Tibial artery (tissue), 4 donors: ENCODE results near the gene THBS3.
"Not testable (repeated sequence)": the region's sequence is repeated elsewhere in the genome, so short reads cannot be mapped to it uniquely, and the experiment has no call there.

Source experiments
- DNase-seq, 2 donors: peaks; one replicate each; pipeline ENCODE4 v3.0.0-alpha.2; 2019
- H3K27ac ChIP-seq, 2 donors: fragments of 200-600 bp; sonication (generic) in 1 of 2; 1 replicate in 1 of 2; 2 replicates in 1 of 2; pipeline ENCODE4 v1.5.1; 2018 to 2019; ENCODE audit warnings: mild to moderate bottlenecking in 1 of 2
- H3K27me3 ChIP-seq, 2 donors: fragments of 200-600 bp; sonication (generic) in 1 of 2; one replicate each; pipeline versions ENCODE4 v1.5.1 to v1.6.0; 2016 to 2019
- H3K36me3 ChIP-seq, 3 donors: fragments of 200-600 bp; sonication (generic) in 2 of 3; one replicate each; pipeline ENCODE4 v1.5.1; 2016 to 2019; ENCODE audit warnings: mild to moderate bottlenecking in 2 of 3
- H3K4me1 ChIP-seq, 4 donors: fragments of 200-600 bp; sonication (generic) in 2 of 4; 1 replicate in 3 of 4; 2 replicates in 1 of 4; pipeline ENCODE4 v1.5.1; 2016 to 2019
- H3K4me3 ChIP-seq, 2 donors: fragments of 200-600 bp; sonication (generic) in 1 of 2; 1 replicate in 1 of 2; 2 replicates in 1 of 2; pipeline ENCODE4 v1.5.1; 2018 to 2019; ENCODE audit warnings: mild to moderate bottlenecking in 2 of 2
- H3K9me3 ChIP-seq, 3 donors: fragments of 200-600 bp; sonication (generic) in 1 of 3; one replicate each; pipeline ENCODE4 v1.5.1; 2016 to 2019
- intact Hi-C: fragments of 100-400 bp; cut with DNase I; formaldehyde crosslinking; loops from one replicate; pipeline ENCODE4 v1.15.0; 2023; ENCODE audit warnings: low total_unique reads
- TF ChIP-seq, protein P1 (sequence below), 2 experiments: fragments of 200-600 bp in 1 of 2; fragments of 450-650 bp in 1 of 2; IDR thresholded peaks; one replicate each; pipeline ENCODE4 v1.5.1; 2017 to 2019; ENCODE audit warnings: antibody characterized with exemption in 2 of 2, mild to moderate bottlenecking in 1 of 2, moderate library complexity in 1 of 2

The THBS3 gene

DNA sequence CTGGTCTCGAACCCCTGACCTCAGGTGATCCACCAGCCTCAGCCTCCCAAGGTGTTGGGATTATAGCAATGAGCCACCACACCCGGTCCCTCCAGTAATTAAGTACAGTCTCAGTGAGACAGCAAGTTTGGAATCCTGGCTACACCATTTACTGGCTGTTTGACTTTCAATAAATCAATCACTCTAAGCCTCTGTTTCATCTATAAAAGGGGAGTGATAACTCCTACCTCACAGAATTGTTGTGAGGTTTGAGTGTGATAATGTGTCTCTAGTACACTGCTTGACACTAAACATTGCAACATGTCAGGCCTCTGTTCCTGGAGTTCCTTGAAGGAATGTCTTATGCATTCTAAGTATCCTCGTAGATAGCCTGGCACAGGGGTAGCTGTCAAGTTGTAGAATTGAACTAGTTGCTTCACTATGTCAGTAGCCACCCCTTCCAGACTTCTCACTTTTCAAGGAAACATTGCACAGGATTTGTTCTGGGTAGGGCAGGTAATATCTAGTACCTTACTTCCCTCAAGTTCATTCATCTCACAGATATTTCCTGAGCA lies 35.2 kb upstream of the THBS3 start:
- no peak for DNase-seq
- H3K4me3 ChIP-seq: peak overlapping the region; percentile 59 to 83
- intact Hi-C loops: loop anchor here (5.0 kb wide), 1 partner anchor 36 kb away; the partner anchor contains the start of genes MTX1 and THBS3
- no peaks in the 10 kb centered on the region for H3K9me3 ChIP-seq
- H3K4me1 ChIP-seq: peaks cover 0 to 46% (median 26%) of the 10 kb centered on the region in 4 donors
- no peaks in the 10 kb centered on the region for H3K27me3 ChIP-seq
- H3K36me3 ChIP-seq: peaks cover 13 to 19% (median 14%) of the 10 kb centered on the region in 3 donors
- TF ChIP-seq, protein P1, sequence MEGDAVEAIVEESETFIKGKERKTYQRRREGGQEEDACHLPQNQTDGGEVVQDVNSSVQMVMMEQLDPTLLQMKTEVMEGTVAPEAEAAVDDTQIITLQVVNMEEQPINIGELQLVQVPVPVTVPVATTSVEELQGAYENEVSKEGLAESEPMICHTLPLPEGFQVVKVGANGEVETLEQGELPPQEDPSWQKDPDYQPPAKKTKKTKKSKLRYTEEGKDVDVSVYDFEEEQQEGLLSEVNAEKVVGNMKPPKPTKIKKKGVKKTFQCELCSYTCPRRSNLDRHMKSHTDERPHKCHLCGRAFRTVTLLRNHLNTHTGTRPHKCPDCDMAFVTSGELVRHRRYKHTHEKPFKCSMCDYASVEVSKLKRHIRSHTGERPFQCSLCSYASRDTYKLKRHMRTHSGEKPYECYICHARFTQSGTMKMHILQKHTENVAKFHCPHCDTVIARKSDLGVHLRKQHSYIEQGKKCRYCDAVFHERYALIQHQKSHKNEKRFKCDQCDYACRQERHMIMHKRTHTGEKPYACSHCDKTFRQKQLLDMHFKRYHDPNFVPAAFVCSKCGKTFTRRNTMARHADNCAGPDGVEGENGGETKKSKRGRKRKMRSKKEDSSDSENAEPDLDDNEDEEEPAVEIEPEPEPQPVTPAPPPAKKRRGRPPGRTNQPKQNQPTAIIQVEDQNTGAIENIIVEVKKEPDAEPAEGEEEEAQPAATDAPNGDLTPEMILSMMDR (IDR thresholded peaks at IDR 0.05): no peak
- H3K27ac ChIP-seq: peak overlapping the region; percentile 94 to 96

DNA sequence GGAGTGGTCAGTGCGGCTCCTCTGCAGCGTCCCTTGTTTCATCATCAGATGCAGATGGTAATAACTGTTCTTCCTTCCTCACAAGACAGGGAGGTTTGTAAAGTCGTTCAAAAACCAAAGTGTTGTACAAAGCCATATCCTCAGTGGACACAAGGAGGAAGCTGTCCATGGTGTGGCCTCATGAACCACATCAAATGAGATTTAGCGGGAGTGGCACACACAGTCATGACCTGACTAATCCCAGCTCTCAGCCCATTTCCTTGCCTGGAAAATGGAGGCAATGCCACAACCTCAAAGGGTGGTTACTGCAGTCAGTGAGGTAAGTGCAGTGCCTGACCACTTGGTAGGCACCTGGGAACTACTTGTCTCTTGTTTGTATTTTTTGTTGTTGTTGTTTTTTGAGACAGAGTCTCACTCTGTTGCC lies 34.2 kb upstream of the THBS3 start:
- Histone ChIP-seq H3K4me1 (peaks cover 0 to 46% (median 26%) of the 10 kb centered on the region in 4 donors), H3K9me3 (no peaks in the 10 kb centered on the region), H3K27me3 (no peaks in the 10 kb centered on the region), H3K36me3 (peaks cover 9 to 19% (median 18%) of the 10 kb centered on the region in 3 donors), H3K4me3 (no peak overlapping the region), H3K27ac (peak overlapping the region in 1 of 2 donors; percentile 96)
- intact Hi-C loops: loop anchor here (5.0 kb wide), 1 partner anchor 35 kb away; the partner anchor contains the start of genes MTX1 and THBS3
- TF ChIP-seq, protein P1 (IDR thresholded peaks at IDR 0.05): no peak
- DNase-seq: no peak

DNA sequence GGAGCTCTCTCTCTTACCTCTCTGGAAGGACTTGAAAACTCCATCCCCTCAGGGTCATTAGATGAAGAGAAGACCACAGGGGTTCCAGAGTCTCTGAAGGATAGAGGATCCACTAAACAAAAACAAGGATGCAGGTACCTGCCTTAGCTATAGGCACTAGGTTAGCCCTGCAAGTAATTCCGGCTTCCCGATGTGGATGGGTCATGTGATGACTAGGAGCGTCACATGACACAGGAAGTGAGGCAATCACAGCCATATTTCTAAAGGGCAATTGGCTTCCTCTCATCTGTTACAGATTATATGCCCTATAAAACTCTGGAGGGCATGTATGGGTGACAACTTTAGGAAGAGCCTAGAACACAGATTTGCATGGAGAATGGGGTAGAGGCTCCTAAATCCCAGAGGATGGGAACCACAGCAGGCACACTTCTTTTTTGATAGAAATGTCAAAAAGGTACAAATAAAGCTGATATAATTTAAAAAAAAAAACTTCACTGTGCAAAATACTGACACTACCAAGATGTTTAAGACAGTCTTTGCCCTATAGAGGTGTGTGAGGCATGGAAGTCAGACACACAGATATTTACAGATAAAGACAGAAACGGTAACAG lies 33.5 kb upstream of the THBS3 start:
- TF ChIP-seq, protein P1 (IDR thresholded peaks at IDR 0.05): peak in 1 of 2 experiments; percentile 7
- peak overlapping the region; percentile 32 to 41 for H3K4me3 ChIP-seq
- intact Hi-C loops: loop anchor here (5.0 kb wide), 1 partner anchor 34 kb away; the partner anchor contains the start of genes MTX1 and THBS3

DNA sequence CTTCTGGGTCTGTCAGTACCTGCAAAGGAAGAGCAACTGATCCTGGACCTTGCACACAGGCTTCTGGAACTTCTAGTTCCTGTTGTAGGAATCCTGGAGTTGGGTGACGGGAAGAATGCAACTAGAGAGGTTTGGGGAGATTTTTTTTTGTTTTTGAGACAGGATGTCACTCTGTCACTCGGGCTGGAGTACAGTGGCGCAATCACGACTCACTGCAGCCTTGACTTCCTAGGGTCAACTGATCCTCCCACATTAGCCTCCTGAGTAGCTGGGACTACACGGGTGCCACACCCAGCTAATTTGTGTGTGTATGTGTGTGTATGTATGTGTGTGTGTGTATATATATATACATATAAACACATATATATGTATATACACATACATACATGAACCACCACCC lies 28.8 kb upstream of the THBS3 start:
- H3K4me1 ChIP-seq: peaks cover 0 to 31% (median 20%) of the 10 kb centered on the region in 4 donors
- no peaks in the 10 kb centered on the region for H3K27me3 ChIP-seq
- peaks cover 17 to 32% (median 28%) of the 10 kb centered on the region in 3 donors for H3K36me3 ChIP-seq
- H3K9me3 ChIP-seq: no peaks in the 10 kb centered on the region
- H3K27ac ChIP-seq: no peak overlapping the region
- intact Hi-C loops: no loop called here
- no peak for DNase-seq
- TF ChIP-seq, protein P1 (IDR thresholded peaks at IDR 0.05): no peak
- H3K4me3 ChIP-seq: no peak overlapping the region

More for the DNA sequence above, 33.5 kb upstream of the THBS3 start:
- Histone ChIP-seq H3K27ac (peak overlapping the region in 1 of 2 donors; percentile 96), H3K36me3 (peaks cover 16 to 25% (median 21%) of the 10 kb centered on the region in 3 donors), H3K4me1 (peaks cover 0 to 46% (median 26%) of the 10 kb centered on the region in 4 donors), H3K9me3 (no peaks in the 10 kb centered on the region), H3K27me3 (no peaks in the 10 kb centered on the region)
- peak in 1 of 2 donors; percentile 80 for DNase-seq

DNA sequence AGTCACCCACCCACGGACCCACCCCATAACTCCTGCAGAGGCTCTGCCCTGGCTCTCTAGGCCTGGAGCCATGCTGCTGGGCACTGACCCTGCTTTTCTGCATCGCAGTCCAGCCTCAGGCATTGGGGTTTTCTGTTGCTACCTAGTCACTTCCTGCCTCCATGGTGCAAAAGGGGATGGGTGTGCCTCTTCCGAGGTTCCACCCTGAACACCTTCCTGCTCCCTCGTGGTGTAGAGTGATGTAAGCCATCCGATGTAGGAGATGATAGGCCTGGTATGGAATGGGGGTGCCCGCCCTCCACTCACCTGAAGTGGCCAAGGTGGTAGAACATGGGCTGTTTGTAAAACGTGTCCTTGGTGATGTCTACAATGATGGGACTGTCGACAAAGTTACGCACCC lies 27.7 kb upstream of the THBS3 start:
- H3K27ac ChIP-seq, H3K27me3 ChIP-seq, H3K4me3 ChIP-seq, intact Hi-C loops, DNase-seq, H3K9me3 ChIP-seq: not testable (repeated sequence)
- Histone ChIP-seq H3K4me1 (peaks cover 0 to 29% (median 17%) of the 10 kb centered on the region in 4 donors), H3K36me3 (peaks cover 17 to 32% (median 28%) of the 10 kb centered on the region in 3 donors)

DNA sequence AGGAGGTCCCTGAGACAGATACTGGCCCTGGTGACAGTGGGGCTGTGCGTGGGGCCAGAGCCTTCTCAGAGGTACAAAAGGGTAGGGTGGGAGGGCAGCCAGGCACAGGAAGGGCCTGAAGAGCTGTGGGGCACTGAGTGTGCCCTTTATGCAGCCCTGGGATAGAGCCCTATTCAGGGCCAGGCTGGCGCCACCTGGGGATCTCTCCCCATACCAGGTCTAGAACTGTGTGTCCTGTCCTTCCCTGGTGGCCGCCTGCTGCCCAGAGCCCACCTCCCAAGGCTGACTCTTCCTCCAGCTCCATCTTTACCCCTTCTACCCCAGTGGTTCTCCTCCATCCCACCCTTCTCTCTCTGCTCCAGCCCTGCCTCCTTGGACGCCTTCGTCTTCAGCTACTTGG lies 25.8 kb upstream of the THBS3 start:
- H3K4me3 ChIP-seq, H3K9me3 ChIP-seq, DNase-seq, H3K27ac ChIP-seq, intact Hi-C loops, H3K27me3 ChIP-seq: not testable (repeated sequence)
- H3K36me3 ChIP-seq: peaks cover 17 to 32% (median 23%) of the 10 kb centered on the region in 3 donors
- H3K4me1 ChIP-seq: peaks cover 0 to 19% (median 13%) of the 10 kb centered on the region in 4 donors

DNA sequence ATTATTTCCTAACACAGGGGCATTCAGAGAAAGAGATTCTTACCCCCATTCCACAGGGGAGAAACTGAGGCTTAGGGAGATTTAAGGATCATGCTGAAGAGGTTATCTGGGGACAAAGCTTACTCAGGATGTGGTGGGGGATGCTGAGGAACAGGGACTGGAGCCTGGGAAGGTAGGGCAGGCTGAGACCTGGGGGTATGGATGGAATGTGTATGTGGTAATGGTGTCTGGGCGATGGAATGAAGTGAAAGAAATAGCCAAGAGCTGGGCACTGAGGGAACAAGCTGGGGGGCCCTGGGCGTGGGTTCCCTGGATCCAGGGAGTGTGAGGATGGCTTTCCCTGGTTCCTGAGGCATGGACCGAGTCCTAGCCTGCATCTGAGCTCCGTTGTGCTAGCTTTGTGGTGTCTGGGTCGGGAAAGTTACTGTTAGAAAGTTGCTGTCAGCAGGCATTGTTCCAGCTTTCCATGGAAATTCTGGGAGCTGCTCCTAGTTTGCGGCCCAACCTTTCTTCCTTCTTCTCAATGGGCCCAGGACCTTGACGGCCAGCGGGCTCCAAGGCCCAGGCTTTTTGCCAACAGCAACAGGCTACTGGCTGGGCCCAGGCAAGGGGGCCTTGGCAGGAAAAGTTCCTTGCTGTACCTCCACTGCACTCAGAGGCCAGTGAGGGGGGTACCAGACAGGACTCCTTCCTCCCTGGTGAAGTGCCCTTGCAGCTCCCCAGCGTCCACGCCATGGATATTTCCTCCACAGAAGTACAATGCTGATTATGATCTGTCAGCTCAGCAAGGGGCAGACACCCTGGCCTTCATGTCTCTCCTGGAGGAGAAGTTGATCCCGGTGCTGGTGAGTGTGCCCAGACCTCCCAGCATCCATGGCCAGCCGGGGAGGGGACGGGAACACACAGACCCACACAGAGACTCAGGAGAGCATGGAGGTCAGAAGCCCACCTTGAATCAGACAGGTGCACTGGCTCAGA lies 24.6 kb upstream of the THBS3 start:
- Histone ChIP-seq H3K36me3 (peaks cover 10 to 23% (median 15%) of the 10 kb centered on the region in 3 donors), H3K27ac (peak overlapping the region; percentile 62 to 75), H3K4me1 (peaks cover 0 to 26% (median 20%) of the 10 kb centered on the region in 4 donors)
- DNase-seq: peak in 1 of 2 donors; percentile 80
- intact Hi-C loops, H3K9me3 ChIP-seq, H3K27me3 ChIP-seq, H3K4me3 ChIP-seq: not testable (repeated sequence)

DNA sequence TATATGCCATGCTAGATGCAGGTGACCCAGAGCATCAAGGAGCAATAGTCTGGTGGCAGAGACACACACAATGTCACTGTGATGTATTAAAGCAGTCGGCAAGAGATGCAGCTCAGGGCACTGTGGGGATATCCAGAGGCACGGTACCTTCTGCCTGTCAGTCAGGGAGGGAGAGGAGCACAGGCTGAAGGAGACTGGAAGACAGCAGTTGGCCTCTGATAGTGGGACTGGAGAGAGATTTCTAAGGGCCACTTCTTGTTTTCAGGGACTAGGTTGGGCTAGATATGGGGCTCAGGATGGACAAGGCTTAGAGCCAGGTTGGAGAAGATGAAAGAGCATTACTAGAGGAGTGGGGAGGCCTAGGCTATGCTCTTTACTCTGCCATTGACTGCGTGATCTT lies 23.6 kb upstream of the THBS3 start:
- H3K9me3 ChIP-seq, intact Hi-C loops, H3K27me3 ChIP-seq, DNase-seq, H3K4me3 ChIP-seq: not testable (repeated sequence)
- H3K4me1 ChIP-seq: peaks cover 0 to 33% (median 23%) of the 10 kb centered on the region in 4 donors
- H3K27ac ChIP-seq: peak overlapping the region in 1 of 2 donors; percentile 75
- H3K36me3 ChIP-seq: peaks cover 3 to 13% (median 5%) of the 10 kb centered on the region in 3 donors
